Retinal pigment epithelial cell (primary cell): ENCODE data around the gene ATF7IP.

Experiments
- DNase-seq: peaks from one replicate; pipeline ENCODE4 v3.0.0-alpha.2; 2010; ENCODE audit warnings: low read depth
- H3K4me3 ChIP-seq: 2 replicates; pipeline ENCODE4 v1.5.1; 2011; ENCODE audit warnings: mild to moderate bottlenecking, low read length, control low read depth, moderate library complexity
- TF ChIP-seq, protein P1 (sequence below): conservative IDR thresholded peaks from 2 replicates; pipeline ENCODE4 v1.5.1; 2011; ENCODE audit warnings: low read depth, low read length, control low read depth, inconsistent platforms

ATF7IP gene

DNA sequence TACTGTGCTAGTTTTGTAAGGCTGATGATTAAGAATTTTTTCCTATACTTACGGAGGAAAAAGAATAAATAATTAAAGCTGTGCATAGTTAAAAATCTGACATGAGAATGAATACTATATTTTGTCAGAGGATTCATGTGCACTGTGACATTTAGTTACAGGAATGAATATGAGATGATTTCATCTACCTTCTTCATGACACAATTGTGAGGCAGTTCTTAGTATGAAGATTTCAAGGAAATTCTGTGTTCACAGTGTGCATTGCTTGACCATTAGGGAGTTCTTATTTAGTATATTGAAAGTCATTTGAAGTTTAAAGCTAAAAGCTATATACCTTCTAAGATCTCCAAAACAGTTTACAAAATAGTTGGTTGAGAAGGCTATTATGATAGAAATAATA, 70.1 kb downstream of the ATF7IP start:
- TF ChIP-seq, protein P1, sequence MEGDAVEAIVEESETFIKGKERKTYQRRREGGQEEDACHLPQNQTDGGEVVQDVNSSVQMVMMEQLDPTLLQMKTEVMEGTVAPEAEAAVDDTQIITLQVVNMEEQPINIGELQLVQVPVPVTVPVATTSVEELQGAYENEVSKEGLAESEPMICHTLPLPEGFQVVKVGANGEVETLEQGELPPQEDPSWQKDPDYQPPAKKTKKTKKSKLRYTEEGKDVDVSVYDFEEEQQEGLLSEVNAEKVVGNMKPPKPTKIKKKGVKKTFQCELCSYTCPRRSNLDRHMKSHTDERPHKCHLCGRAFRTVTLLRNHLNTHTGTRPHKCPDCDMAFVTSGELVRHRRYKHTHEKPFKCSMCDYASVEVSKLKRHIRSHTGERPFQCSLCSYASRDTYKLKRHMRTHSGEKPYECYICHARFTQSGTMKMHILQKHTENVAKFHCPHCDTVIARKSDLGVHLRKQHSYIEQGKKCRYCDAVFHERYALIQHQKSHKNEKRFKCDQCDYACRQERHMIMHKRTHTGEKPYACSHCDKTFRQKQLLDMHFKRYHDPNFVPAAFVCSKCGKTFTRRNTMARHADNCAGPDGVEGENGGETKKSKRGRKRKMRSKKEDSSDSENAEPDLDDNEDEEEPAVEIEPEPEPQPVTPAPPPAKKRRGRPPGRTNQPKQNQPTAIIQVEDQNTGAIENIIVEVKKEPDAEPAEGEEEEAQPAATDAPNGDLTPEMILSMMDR, result no peak
- no peak overlapping the region for H3K4me3 ChIP-seq
- DNase-seq, result no peak

GRCh38 chr12:14442221-14442881, 76.9 kb downstream of the ATF7IP start:
- no peak for DNase-seq
- TF ChIP-seq, protein P1, result no peak

DNA sequence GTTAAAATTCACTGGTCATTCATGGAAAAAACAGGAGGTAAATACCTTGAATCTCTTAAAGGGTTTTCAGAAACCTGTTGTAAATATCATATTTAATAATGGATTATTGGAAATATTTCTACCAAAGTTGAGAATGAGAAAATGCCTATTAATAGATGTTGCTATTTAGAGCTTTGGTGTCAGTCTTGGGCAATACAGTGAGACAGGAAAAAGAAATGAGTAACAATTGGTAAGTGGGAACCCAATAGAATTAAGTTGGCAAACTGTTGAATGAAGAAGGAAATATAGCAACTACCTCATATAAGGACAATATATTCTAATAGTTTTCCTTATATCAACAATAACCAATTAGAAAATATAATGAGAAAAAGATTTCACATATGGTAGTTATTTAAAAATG, 78.0 kb downstream of the ATF7IP start:
- TF ChIP-seq, protein P1, result no peak
- DNase-seq, result no peak
- no peak overlapping the region for H3K4me3 ChIP-seq

More at GRCh38 chr12:14442221-14442881, 76.9 kb downstream of the ATF7IP start:
- H3K4me3 ChIP-seq, result no peak overlapping the region

- no peak overlapping the region for H3K4me3 ChIP-seq
- no peak for DNase-seq
- TF ChIP-seq, protein P1, result no peak
Observed at GRCh38 chr12:14450479-14450878, 85.0 kb downstream of the ATF7IP start.

GRCh38 chr12:14452336-14452735, 86.9 kb downstream of the ATF7IP start:
- no peak overlapping the region for H3K4me3 ChIP-seq
- DNase-seq, result no peak

DNA sequence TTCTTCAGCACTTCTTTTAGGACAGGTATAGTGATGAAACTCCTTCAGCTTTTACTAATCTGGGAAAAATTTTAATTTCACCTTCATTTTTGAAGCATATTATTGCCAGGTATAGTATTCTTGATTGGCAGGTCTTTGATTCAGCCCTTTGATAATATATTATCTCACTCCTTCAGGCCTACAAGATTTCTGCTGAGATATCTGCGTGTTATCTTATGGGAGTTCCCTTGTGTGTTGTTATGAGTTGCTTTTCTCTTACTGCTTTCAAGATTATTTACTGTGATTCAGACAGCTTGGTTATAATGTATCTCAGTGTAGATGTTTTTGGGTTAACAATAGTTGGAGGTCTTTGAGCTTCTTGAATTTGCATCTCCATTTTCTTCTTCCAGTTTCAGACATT, 87.4 kb downstream of the ATF7IP start:
- H3K4me3 ChIP-seq, result no peak overlapping the region
- TF ChIP-seq, protein P1, result no peak
- DNase-seq, result no peak

More at GRCh38 chr12:14452336-14452735, 86.9 kb downstream of the ATF7IP start:
- TF ChIP-seq, protein P1, result no peak
